Astrocyte (in vitro differentiated cells and primary cell): ENCODE results near the gene ODAPH.

Experiments used
- EZH2 ChIP-seq: IDR thresholded peaks from 2 replicates; pipeline ENCODE4 v1.6.1; 2012; ENCODE audit warnings: mild to moderate bottlenecking, low read length, inconsistent platforms; ENCODE audit not compliant: insufficient read depth
- TF ChIP-seq, protein P1 (sequence below): IDR thresholded peaks from 2 replicates; pipeline ENCODE4 v1.5.1; 2011; ENCODE audit warnings: low read depth, mild to moderate bottlenecking, inconsistent platforms, low read length, moderate library complexity; ENCODE audit not compliant: insufficient read depth

DNA sequence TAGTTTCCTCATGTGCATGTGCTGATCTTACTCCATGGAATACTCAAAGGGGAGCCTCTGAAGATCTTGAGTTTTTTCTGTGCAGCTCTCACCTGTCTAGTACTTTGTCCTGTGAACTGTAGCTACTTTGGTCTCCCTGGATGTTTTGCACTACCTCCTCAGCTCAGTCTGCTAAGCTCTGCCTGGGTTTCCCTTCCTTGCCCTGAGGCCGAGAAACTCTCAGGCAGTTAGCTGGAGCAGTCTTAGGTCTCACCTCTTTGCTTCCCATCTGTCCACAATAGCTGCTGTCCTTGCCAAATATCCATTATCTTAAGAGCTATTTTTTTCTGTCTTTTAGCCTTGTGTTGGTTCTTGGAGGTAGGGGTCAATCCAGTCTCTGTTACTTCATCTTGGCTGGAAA is 30.0 kb upstream of the ODAPH start:
- TF ChIP-seq, protein P1, sequence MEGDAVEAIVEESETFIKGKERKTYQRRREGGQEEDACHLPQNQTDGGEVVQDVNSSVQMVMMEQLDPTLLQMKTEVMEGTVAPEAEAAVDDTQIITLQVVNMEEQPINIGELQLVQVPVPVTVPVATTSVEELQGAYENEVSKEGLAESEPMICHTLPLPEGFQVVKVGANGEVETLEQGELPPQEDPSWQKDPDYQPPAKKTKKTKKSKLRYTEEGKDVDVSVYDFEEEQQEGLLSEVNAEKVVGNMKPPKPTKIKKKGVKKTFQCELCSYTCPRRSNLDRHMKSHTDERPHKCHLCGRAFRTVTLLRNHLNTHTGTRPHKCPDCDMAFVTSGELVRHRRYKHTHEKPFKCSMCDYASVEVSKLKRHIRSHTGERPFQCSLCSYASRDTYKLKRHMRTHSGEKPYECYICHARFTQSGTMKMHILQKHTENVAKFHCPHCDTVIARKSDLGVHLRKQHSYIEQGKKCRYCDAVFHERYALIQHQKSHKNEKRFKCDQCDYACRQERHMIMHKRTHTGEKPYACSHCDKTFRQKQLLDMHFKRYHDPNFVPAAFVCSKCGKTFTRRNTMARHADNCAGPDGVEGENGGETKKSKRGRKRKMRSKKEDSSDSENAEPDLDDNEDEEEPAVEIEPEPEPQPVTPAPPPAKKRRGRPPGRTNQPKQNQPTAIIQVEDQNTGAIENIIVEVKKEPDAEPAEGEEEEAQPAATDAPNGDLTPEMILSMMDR: no peak
- TF ChIP-seq EZH2: no peak
